ENCODE results near the gene KRT81.

GRCh38 chr12:52244615-52244994 is 46.7 kb downstream of the KRT81 start:
- TF ChIP-seq CTCF (IDR thresholded peaks at IDR 0.05), result no peak
- no peak for TF ChIP-seq EZH2phosphoT487 (IDR thresholded peaks at IDR 0.05)

Measured in neural progenitor cell (in vitro differentiated cells).